Sigmoid colon (tissue), 7 donors: ENCODE results near the gene PRXL2A. TPM values are rescaled to one million over a fixed set of nuclear protein-coding genes. Genes with fewer than 3 reads are reported as not detected.

Source experiments
- DNase-seq: peaks from one replicate; pipeline ENCODE4 v3.0.0-alpha.2; 2019
- H3K27ac ChIP-seq, 4 donors: fragments of 200-600 bp; sonication (generic); one replicate each; pipeline ENCODE4 v1.5.1; 2016 to 2019; ENCODE audit warnings: mild to moderate bottlenecking in 1 of 4
- H3K27me3 ChIP-seq, 3 donors: fragments of 200-600 bp; sonication (generic); one replicate each; pipeline ENCODE4 v1.5.1; 2019; ENCODE audit warnings: mild to moderate bottlenecking in 1 of 3
- H3K36me3 ChIP-seq, 4 donors: fragments of 200-600 bp; sonication (generic); one replicate each; pipeline ENCODE4 v1.5.1; 2016 to 2019
- H3K4me1 ChIP-seq, 4 donors: fragments of 200-600 bp; sonication (generic); one replicate each; pipeline ENCODE4 v1.5.1; 2017 to 2019
- H3K4me3 ChIP-seq, 4 donors: fragments of 200-600 bp; sonication (generic); one replicate each; pipeline ENCODE4 v1.5.1; 2017 to 2019; ENCODE audit warnings: mild to moderate bottlenecking in 2 of 4, moderate library complexity in 1 of 4
- H3K9me3 ChIP-seq, 4 donors: fragments of 200-600 bp in 3 of 4; sonication (generic) in 3 of 4; one replicate each; pipeline versions ENCODE4 v1.5.1 to v1.6.1; 2013 to 2019
- EP300 ChIP-seq, 4 donors: sonication (generic); formaldehyde crosslinking; IDR thresholded peaks; one replicate each; pipeline ENCODE4 v1.6.1; 2017; ENCODE audit warnings: antibody characterized with exemption in 4 of 4
- POLR2A ChIP-seq, 2 donors: fragments of 450-650 bp; IDR thresholded peaks; one replicate each; pipeline ENCODE4 v1.6.1; 2016; ENCODE audit warnings: antibody characterized with exemption in 2 of 2, mild to moderate bottlenecking in 2 of 2, moderate library complexity in 2 of 2
- POLR2AphosphoS5 ChIP-seq, 4 donors: sonication (generic); formaldehyde crosslinking; IDR thresholded peaks; one replicate each; pipeline ENCODE4 v1.6.1; 2017; ENCODE audit warnings: antibody characterized with exemption in 4 of 4
- WGBS, 2 donors: extraction: QIAGEN DNeasy Blood & Tissue Kit; methylation state at CpG; one replicate each; pipeline ENCODE4 v1.1.7; 2013; 5-methylcytosine and 5-hydroxymethylcytosine counted together
- intact Hi-C: fragments of 100-400 bp; cut with DNase I; formaldehyde crosslinking; loops from one replicate; pipeline ENCODE4 v1.15.1; 2023
- polyA plus RNA-seq, 3 donors: library from polyadenylated mRNA; stranded (reverse); fragments of 200-250 nt; gene quantifications; one replicate each; pipeline ENCODE4 v1.2.3, GENCODE V29; 2013
- total RNA-seq, 4 donors: library from RNA; depleted of rRNA; stranded (reverse); fragments of >200 nt; gene quantifications; one replicate each; pipeline ENCODE4 v1.1.0, GENCODE V29; 2016
- TF ChIP-seq, protein P1 (sequence below), 4 experiments: fragments of 450-650 bp in 3 of 4; fragments of 200-600 bp in 1 of 4; IDR thresholded peaks; one replicate each; pipeline ENCODE4 v1.5.1; 2016 to 2019; ENCODE audit warnings: antibody characterized with exemption in 4 of 4, mild to moderate bottlenecking in 3 of 4, moderate library complexity in 2 of 4
- donor health status: healthy with polysubstance abuse.
- donor health status: Bipolar disorder and iron deficiency.
- donor health status: healthy.

PRXL2A gene
- total and polyA plus RNA-seq, 7 donors: 33.3 to 63.5 (median 48.7) TPM

DNA sequence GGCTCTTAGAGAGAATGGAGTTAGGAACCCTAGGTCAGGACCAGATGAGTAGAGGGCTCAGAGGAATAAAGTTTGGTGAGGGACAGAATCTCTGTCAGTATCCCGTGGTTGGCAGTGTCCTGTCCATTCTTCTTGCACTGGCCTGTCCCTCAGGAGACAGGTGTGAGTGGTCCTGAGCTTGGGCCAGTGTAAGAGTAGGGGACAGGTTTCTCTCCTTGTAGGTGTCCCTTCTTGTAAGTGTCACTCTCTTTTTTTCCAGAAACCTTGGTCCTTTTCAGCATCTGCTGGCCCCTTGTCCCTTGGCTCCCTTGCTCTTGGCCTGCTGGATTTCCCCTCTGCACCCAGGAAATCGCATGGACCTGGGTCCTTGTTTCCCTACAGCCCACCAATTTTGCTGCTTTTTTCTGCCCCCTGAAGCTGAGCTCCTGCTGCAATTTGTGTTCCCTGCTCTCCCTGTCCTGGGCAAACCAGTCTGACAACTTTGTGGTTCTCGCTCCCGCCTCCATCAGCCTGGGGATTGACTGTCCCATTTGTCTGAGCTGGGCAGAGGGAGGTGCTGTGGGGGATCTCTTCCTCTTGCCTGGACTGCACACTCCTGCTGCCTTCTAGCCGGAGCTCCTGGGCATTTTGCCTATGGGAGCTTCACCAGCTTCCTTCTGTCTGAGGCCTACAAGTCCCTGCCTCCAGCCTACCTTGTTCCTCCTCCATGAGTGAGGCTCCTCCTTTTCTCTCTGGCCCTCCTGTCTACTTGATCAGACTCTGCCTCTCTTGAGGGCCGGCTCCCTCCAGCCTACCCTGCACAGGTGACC lies 52.3 kb downstream of the PRXL2A start:
- TF ChIP-seq EP300 (IDR thresholded peaks at IDR 0.05) (no peak), POLR2A (IDR thresholded peaks at IDR 0.05) (peak in 1 of 2 donors; percentile 36)
- Histone ChIP-seq H3K4me1 (peaks cover 0 to 88% (median 85%) of the 10 kb centered on the region in 4 donors), H3K27ac (peak overlapping the region; percentile 72 to 79 (median 74)), H3K27me3 (no peaks in the 10 kb centered on the region), H3K36me3 (no peaks in the 10 kb centered on the region), H3K9me3 (no peaks in the 10 kb centered on the region), H3K4me3 (no peak overlapping the region)
- 11 to 36% methylated on average over 6 of the region's 6 CpGs for whole genome bisulfite sequencing, 2 donors
- DNase-seq: peak; percentile 81
- intact Hi-C loops: no loop called here

DNA sequence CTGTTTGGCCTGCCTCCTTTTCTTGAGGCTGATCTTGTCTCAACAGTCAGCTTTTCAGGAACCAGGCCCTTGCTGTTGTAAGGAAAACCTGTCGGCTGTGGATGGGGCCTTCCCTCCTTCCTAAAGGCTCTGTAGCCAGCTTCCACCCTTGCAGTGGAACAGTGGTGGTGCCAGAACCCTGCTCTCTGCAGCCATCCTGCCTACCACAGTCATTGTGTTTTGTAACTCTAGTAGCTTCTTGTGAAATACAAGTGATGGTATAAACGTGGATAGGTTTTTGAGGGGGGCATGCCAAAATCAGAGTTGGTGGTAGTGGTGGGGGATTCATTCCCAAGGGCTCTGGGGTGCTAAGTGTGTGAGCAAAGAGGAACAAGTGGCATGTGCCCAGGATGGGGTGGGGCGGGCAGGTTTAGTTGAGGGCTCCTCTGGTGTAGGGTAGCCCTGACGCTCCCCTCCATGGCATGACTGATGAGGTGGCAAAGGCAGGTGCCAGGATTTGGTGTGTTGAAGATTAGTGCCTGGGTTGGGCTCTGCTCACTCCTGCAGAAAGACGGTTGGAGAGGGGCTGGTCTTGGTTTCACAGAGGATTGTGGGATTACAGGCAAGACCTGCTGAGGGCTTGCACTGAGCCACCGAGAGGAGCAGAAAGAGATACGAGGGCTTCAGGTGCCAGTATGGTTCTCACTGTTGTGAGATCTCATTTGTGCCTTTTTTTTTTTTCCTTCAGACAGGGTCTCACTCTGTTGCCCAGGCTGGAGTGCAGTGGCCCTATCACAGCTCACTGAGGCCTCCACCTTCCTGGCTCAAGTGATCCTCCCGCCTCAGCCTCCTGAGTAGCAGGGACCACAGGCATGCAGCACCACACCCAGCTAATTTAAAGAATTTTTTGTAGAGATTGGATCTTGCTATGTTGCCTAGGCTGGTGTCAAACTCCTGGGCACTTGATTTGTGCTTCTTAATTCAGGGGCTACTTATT lies 53.1 kb downstream of the PRXL2A start:
- peak; percentile 74 for DNase-seq
- Histone ChIP-seq H3K9me3 (no peaks in the 10 kb centered on the region), H3K27ac (peak overlapping the region; percentile 72 to 79 (median 74)), H3K4me3 (no peak overlapping the region), H3K27me3 (no peaks in the 10 kb centered on the region), H3K4me1 (peaks cover 0 to 88% (median 85%) of the 10 kb centered on the region in 4 donors), H3K36me3 (no peaks in the 10 kb centered on the region)
- intact Hi-C loops: no loop called here
- 34 to 53% methylated on average over 8 of the region's 8 CpGs for WGBS, 2 donors
- TF ChIP-seq POLR2AphosphoS5 (IDR thresholded peaks at IDR 0.05) (no peak), EP300 (IDR thresholded peaks at IDR 0.05) (no peak), POLR2A (IDR thresholded peaks at IDR 0.05) (no peak)
- TF ChIP-seq, protein P1, sequence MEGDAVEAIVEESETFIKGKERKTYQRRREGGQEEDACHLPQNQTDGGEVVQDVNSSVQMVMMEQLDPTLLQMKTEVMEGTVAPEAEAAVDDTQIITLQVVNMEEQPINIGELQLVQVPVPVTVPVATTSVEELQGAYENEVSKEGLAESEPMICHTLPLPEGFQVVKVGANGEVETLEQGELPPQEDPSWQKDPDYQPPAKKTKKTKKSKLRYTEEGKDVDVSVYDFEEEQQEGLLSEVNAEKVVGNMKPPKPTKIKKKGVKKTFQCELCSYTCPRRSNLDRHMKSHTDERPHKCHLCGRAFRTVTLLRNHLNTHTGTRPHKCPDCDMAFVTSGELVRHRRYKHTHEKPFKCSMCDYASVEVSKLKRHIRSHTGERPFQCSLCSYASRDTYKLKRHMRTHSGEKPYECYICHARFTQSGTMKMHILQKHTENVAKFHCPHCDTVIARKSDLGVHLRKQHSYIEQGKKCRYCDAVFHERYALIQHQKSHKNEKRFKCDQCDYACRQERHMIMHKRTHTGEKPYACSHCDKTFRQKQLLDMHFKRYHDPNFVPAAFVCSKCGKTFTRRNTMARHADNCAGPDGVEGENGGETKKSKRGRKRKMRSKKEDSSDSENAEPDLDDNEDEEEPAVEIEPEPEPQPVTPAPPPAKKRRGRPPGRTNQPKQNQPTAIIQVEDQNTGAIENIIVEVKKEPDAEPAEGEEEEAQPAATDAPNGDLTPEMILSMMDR (IDR thresholded peaks at IDR 0.05): no peak

DNA sequence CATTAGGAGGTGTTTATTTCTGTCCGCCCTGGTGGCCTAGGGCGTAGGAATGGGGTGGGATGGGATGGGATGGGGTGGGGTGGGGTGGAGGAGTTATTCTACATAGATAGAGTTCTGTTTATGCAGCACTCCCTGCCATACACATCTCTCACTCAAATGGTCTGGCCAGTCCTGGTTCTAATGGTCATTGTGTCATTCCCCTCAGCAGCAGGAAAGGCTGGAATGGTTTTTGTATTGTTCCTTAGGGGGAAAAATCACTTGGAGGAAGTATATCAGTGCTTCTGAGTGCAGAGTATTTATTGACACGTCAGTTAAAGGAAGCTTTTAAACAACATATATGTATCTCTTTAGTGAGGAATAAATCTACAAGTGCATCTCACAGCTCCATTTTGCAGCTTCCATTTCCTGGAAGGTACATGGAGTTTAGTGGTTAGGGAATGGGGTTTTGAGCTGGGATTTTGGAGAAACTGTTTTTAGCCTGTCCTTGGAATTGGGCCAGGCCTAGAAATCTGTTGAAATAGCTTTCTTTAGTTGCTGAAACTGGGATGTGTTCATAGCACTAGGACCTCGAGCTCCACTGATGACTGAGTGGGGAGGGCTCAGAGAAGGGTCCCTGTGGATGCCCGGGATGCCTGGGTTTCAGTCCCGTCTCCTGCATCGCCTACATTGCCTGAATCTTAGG lies 54.1 kb downstream of the PRXL2A start:
- Histone ChIP-seq H3K4me1 (peaks cover 0 to 94% (median 85%) of the 10 kb centered on the region in 4 donors), H3K27me3 (no peaks in the 10 kb centered on the region), H3K36me3 (no peaks in the 10 kb centered on the region), H3K9me3 (no peaks in the 10 kb centered on the region), H3K27ac (peak overlapping the region; percentile 72 to 79 (median 74)), H3K4me3 (peak overlapping the region in 1 of 4 donors; percentile 5)
- DNase-seq: peak; percentile 71
- WGBS, 2 donors: 53 to 55% methylated on average over 7 of the region's 7 CpGs
- TF ChIP-seq, protein P1 (IDR thresholded peaks at IDR 0.05): no peak
- peak in 1 of 4 donors; percentile 11 for TF ChIP-seq POLR2AphosphoS5 (IDR thresholded peaks at IDR 0.05)
- intact Hi-C loops: no loop called here

DNA sequence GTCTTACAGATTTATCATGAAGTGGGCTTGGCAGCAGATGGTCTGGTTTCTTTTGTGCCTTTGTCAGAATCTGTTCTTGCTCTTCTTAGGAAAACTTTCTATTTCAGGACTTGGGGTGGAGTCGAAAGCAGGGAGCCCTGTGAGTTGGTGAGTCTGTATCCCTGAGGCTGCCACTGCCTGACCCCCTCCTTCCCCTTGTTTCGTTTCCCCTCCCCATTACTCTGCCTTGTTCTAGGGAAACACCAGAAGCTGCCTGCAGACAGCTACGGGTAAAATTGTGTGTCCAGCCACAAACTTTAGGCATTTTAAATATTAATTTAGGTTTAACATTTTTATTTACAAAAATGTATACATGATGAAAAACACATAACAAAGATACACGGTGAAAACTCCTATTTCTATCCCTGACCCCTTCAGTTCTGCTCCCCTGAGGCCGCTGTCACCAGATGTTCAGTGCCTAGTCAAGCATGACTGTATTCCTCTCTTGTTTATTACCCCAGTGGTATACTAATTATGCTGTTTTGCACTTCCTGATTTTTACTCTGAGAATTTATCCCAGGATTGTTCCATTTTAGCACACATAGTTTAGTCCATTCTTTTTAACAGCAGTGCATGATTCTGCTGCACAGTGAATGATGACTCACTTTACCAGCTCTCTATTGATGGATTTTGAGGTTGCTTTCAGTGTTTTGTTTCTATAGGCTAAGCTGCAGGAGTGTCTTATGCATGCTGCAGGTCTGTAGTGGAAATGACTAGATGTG lies 54.8 kb downstream of the PRXL2A start:
- H3K27me3 ChIP-seq: no peaks in the 10 kb centered on the region
- peak overlapping the region; percentile 72 to 79 (median 74) for H3K27ac ChIP-seq
- whole genome bisulfite sequencing, 2 donors: 22 to 26% methylated on average over 5 of the region's 5 CpGs
- peak; percentile 59 for DNase-seq
- H3K9me3 ChIP-seq: no peaks in the 10 kb centered on the region
- TF ChIP-seq POLR2AphosphoS5 (IDR thresholded peaks at IDR 0.05): no peak
- no peak for TF ChIP-seq POLR2A (IDR thresholded peaks at IDR 0.05)
- TF ChIP-seq, protein P1 (IDR thresholded peaks at IDR 0.05): no peak
- TF ChIP-seq EP300 (IDR thresholded peaks at IDR 0.05): no peak
- peaks cover 0 to 99% (median 88%) of the 10 kb centered on the region in 4 donors for H3K4me1 ChIP-seq
- H3K4me3 ChIP-seq: peak overlapping the region in 1 of 4 donors; percentile 5
- H3K36me3 ChIP-seq: no peaks in the 10 kb centered on the region
- intact Hi-C loops: no loop called here
